ENCODE data around the gene LRRC56. TPM values are rescaled to one million over a fixed set of nuclear protein-coding genes. Genes with fewer than 3 reads are reported as not detected.

LRRC56 gene
- total and polyA plus RNA-seq, 2 of the 13 experiments (the other 11 are each of a cell fraction or from before 2014, with no cell fraction given) = 0.11 to 0.29 TPM

DNA sequence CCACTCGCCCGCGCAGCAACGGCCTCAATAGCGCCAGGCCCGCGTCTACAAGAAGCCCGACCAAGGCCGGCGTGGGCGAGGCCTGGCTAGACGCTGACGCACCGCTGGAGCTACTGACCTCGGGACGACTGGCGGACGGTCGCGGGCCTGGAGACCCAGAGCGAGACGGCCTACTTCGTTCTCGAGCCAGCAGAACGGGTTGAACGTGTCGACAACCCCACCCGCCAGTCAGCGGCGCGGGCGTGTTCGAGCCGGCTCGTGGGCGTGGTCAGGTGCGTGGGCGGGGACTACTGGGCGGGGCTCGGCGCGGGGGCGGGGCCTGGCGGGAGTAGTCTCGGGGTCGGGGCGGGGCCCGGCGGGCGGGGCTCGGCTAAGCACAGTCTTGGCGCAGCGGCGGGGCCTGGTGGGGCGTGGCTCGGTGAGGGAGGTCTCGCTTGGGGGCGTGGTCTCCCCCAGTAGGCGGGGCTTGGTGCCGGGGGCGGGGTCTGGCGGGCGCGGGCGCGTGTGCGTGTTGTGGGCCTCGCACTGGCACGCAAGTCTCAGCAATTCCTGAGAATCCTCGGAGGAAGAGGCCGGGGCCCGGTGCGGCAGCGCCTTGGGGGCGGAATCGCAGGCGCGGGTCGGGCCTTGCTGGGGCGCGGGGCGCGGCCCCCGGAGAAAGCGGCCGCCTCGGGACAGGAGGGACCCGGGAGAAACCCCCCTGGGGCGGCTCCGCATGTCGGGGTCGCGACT, 30.2 kb upstream of the LRRC56 start, which contains the start of gene RNH1 (continued):
- TF ChIP-seq ZNF432 (CRISPR knock-in tag; IDR thresholded peaks at IDR 0.05; ENCODE audit: borderline replicate concordance) (no peak), ZFP36 (IDR thresholded peaks at IDR 0.05; ENCODE audit: borderline replicate concordance, low read depth, low read length, partially characterized antibody) (no peak), ZNF441 (CRISPR knock-in tag; IDR thresholded peaks at IDR 0.05; ENCODE audit: borderline replicate concordance) (no peak), TOPORS (CRISPR knock-in tag; IDR thresholded peaks at IDR 0.05) (peak; percentile 83; the same call in 1 of the 2 replicates), ZSCAN9 (CRISPR knock-in tag; IDR thresholded peaks at IDR 0.05; ENCODE audit: borderline replicate concordance) (no peak), RFXANK (CRISPR knock-in tag; IDR thresholded peaks at IDR 0.05) (no peak), STAG1 (CRISPR knock-in tag; IDR thresholded peaks at IDR 0.05) (no peak), KLF11 (CRISPR knock-in tag; IDR thresholded peaks at IDR 0.05) (no peak), FIP1L1 (IDR thresholded peaks at IDR 0.05; ENCODE audit: borderline replicate concordance, insufficient read depth, low read depth, low read length) (no peak), MAFF (IDR thresholded peaks at IDR 0.05; ENCODE audit: low read depth, low read length) (no peak), ZNF264 (CRISPR knock-in tag; IDR thresholded peaks at IDR 0.05) (no peak), XBP1 (CRISPR knock-in tag; IDR thresholded peaks at IDR 0.05) (no peak), NPAS2 (CRISPR knock-in tag; IDR thresholded peaks at IDR 0.05; ENCODE audit: borderline replicate concordance) (no peak), ESRRA (CRISPR knock-in tag; IDR thresholded peaks at IDR 0.05; ENCODE audit: low read depth) (no peak), ZNF296 (CRISPR knock-in tag; conservative IDR thresholded peaks at IDR 0.05) (no peak; the same call in 1 of the 2 replicates), MED8 (CRISPR knock-in tag; IDR thresholded peaks at IDR 0.05; ENCODE audit: insufficient replicate concordance) (peak; percentile 12), ZNF274 (CRISPR knock-in tag; IDR thresholded peaks at IDR 0.05) (no peak)
- TF ChIP-seq, protein P1, sequence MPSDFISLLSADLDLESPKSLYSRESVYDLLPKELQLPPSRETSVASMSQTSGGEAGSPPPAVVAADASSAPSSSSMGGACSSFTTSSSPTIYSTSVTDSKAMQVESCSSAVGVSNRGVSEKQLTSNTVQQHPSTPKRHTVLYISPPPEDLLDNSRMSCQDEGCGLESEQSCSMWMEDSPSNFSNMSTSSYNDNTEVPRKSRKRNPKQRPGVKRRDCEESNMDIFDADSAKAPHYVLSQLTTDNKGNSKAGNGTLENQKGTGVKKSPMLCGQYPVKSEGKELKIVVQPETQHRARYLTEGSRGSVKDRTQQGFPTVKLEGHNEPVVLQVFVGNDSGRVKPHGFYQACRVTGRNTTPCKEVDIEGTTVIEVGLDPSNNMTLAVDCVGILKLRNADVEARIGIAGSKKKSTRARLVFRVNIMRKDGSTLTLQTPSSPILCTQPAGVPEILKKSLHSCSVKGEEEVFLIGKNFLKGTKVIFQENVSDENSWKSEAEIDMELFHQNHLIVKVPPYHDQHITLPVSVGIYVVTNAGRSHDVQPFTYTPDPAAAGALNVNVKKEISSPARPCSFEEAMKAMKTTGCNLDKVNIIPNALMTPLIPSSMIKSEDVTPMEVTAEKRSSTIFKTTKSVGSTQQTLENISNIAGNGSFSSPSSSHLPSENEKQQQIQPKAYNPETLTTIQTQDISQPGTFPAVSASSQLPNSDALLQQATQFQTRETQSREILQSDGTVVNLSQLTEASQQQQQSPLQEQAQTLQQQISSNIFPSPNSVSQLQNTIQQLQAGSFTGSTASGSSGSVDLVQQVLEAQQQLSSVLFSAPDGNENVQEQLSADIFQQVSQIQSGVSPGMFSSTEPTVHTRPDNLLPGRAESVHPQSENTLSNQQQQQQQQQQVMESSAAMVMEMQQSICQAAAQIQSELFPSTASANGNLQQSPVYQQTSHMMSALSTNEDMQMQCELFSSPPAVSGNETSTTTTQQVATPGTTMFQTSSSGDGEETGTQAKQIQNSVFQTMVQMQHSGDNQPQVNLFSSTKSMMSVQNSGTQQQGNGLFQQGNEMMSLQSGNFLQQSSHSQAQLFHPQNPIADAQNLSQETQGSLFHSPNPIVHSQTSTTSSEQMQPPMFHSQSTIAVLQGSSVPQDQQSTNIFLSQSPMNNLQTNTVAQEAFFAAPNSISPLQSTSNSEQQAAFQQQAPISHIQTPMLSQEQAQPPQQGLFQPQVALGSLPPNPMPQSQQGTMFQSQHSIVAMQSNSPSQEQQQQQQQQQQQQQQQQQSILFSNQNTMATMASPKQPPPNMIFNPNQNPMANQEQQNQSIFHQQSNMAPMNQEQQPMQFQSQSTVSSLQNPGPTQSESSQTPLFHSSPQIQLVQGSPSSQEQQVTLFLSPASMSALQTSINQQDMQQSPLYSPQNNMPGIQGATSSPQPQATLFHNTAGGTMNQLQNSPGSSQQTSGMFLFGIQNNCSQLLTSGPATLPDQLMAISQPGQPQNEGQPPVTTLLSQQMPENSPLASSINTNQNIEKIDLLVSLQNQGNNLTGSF (CRISPR knock-in tag; IDR thresholded peaks at IDR 0.05) = no peak
- TF ChIP-seq, protein P2, sequence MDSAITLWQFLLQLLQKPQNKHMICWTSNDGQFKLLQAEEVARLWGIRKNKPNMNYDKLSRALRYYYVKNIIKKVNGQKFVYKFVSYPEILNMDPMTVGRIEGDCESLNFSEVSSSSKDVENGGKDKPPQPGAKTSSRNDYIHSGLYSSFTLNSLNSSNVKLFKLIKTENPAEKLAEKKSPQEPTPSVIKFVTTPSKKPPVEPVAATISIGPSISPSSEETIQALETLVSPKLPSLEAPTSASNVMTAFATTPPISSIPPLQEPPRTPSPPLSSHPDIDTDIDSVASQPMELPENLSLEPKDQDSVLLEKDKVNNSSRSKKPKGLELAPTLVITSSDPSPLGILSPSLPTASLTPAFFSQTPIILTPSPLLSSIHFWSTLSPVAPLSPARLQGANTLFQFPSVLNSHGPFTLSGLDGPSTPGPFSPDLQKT (CRISPR knock-in tag; IDR thresholded peaks at IDR 0.05; ENCODE audit: borderline replicate concordance) = no peak
- TF ChIP-seq, protein P3, sequence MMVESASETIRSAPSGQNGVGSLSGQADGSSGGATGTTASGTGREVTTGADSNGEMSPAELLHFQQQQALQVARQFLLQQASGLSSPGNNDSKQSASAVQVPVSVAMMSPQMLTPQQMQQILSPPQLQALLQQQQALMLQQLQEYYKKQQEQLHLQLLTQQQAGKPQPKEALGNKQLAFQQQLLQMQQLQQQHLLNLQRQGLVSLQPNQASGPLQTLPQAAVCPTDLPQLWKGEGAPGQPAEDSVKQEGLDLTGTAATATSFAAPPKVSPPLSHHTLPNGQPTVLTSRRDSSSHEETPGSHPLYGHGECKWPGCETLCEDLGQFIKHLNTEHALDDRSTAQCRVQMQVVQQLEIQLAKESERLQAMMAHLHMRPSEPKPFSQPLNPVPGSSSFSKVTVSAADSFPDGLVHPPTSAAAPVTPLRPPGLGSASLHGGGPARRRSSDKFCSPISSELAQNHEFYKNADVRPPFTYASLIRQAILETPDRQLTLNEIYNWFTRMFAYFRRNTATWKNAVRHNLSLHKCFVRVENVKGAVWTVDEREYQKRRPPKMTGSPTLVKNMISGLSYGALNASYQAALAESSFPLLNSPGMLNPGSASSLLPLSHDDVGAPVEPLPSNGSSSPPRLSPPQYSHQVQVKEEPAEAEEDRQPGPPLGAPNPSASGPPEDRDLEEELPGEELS (CRISPR knock-in tag; IDR thresholded peaks at IDR 0.05) = no peak
